GM18508 (cell line): Measurements from ENCODE around the gene LRRFIP2.
"Not testable (repeated sequence)": the region's sequence is repeated elsewhere in the genome, so short reads cannot be mapped to it uniquely, and the experiment has no call there.

ENCODE experiments used
- ATAC-seq: cut with Tn5 transposase; IDR thresholded peaks from one replicate; pipeline ENCODE4 v1.9.1; 2021; ENCODE audit warnings: moderate number of reproducible peaks; ENCODE audit not compliant: insufficient read depth, unreplicated experiment

LRRFIP2 gene

DNA sequence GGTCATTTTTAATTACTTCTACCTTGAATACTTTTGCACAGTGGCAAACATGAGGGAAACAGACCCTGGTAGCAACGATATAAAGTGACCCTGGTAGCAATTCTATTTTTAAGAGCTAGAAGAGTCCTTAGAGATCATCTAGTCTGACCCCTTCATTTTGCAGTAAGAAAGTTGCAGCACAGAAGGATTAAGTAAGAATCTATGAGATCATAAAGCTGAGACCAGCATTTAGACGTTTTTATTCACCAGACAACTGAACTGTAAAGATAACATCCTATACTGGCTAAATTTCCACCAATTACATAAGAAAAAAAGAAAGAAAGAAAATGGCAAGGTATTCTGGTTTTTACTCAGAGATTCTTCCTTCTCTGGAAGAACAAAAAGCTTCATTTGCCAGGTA lies 49.9 kb downstream of the LRRFIP2 start:
- no peak for ATAC-seq

DNA sequence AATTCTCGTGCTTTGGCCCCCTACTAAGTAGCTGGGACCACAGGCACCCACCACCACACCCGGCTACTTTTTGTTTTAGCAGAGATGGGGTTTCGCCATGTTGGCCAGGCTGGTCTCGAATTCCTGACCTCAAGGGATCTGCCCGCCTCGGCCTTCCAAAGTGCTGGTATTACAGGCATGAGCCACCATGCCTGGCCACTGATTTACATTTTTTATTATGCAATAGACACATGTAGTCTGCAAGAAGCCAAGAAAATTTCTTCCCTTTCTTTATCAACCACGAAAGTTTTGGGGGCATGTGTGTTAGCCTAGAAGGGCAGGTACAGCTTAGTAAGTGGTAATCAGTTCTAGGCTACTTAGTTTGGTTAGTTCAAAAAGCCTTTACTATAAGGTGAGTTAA lies 51.1 kb downstream of the LRRFIP2 start:
- ATAC-seq, result no peak

DNA sequence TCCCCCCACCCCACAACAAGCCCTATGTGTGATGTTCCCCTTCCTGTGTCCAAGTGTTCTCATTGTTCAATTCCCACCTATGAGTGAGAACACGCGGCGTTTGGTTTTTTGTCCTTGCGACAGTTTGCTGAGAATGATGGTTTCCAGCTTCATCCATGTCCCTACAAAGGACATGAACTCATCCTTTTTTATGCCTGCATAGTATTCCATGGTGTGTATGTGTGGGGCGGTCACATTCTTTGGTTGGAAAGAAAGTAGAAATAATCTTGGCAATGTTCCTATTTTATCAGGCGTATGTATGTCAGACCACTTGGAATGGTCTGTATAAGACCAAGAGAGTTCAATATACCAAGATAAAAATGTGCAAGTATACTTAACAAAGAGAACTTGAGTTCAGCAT lies 52.3 kb downstream of the LRRFIP2 start:
- ATAC-seq, result not testable (repeated sequence)

DNA sequence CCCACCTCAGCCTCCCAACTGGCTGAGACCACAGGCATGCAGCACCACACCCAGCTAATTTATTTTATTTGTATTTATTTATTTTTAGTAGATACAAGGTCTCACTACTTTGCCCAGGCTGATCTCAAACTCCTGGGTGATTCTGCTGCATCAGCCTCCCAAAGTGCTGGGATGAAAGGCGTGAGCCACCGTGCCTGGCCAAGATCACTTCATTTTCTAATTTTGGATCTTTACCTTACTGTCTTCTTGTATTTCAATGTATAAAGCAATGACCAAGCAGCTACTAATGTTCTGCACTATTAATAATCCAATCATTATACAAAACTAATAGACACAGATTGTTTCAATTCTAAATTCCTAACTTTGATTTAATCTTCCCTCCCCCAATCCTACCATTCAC lies 56.2 kb downstream of the LRRFIP2 start:
- no peak for ATAC-seq

DNA sequence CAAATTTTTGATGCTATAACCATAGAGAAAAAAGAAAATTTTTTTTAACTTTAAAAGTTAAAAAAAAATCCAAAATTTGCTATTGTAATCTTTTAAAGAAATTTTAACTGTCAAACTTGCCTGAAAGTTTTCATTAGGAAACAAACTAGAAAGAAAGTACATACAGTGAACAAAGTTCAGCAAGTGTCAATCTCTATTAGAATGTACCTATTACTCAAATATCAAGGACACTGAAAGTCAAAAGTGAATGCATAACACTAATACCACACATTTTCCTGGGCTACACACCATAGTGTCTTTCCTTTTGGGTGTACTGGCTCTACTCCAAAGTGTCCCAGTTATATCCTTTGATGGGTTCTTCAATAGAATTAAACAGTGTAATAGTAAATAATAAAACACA lies 56.8 kb downstream of the LRRFIP2 start:
- no peak for ATAC-seq

DNA sequence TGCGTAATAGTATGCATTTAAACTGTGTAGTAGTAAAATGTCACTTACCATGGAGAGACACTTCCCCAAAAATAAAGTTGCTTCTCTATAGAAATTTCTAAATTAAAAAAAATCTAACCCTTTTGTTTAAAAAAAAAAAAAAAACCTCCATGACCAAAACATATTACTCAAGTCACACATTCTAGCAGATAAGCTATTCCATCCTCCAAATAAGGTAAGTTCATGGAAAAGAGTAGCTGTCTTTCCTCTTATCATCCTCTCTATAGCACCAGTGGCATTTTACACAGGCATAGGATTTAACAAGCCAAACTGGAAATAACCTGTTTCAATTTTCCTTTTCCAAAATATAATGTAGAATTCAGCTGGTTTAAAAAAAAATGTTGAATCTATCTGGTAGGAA lies 57.4 kb downstream of the LRRFIP2 start:
- ATAC-seq, result no peak

DNA sequence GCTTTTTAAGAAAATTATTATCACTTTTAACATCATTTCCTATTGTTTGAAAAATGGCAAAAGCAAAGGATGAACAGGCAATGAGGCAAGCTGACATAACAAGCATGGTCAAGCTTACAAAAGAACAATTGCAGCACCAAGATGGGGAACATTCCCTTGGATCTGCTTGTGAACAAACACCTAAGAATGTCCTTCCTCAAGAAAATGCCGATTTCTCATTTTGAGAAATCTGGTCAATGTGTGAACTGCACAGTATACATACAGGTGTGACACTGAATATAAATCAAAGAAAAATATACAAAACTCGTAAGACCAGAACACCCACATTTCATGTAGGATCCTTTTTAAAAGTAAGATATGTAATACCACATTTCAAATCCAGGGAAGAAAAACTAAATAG lies 58.9 kb downstream of the LRRFIP2 start:
- no peak for ATAC-seq

DNA sequence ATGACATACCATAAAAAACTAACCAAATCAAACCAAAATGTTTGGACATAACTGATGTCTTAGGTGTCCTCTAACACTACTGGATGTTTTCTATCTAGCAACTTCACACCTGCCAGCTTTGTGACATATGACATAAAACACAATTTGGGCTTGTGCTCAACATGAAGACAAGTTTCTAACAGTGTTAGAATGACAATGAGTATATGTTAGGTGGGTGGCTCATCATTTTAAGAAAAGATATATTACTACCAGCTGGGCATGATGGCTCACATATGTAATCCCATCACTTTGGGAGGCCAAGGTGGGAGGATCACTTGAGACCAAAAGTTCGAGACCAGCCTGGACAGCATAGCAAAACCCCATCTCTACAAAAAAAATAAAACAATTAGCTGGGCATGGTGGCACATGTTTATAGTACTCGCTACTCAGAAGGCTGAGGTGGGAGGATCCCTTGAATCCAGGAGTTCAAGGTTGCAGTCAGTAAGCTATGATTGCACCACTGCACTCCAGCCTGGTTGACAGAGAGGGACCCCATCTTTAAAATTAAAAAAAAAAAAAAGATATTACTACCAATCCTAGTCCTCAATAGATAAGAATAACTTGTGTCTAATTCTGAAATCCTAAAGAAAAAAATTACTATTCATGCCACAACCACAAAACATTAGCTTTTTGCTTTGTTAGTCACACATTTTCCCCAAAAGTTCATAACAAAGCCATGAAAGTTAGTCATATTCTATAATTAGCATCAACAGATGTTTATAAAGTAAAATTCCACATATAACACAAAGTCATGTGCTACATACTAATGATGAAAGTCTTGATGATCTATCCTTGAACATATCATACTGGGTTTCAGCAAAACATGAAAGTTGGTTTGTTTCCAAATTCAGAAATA lies 59.9 kb downstream of the LRRFIP2 start:
- ATAC-seq, result no peak

DNA sequence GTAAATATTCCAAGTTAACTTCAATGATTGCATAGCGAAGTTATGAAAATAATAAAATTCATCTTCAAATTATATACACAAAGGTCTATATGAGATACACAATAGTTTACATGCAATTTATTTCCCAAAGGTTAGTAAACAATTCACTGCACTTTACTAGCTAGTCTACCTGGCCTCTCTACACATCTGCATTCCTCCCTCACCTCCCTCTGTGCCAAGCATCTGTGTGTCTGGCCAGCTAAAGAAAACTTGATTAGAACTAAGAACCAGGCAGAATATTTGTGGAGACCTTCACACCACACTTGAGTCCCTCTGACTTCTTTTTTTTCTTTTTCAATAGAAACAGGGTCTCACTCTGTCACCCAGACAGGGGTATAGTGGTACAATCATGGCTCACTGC lies 61.4 kb downstream of the LRRFIP2 start:
- no peak for ATAC-seq

DNA sequence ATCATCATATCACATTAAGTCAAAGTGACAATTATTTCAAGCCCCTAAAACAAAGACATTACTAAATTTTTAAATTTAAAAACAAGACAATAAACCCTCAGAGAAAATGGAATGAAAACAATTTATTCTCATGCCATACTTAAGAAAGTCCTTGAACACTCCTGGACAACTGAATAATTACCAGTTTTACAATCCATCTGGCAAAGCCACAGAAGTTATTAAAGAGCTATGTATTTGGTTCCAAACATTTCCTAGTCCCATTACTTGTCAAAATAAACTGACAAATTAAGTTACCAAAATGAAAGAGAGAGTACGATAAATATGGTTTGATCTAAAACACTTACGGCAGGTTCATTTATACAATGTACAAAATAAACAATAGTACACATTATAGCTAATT lies 63.2 kb downstream of the LRRFIP2 start:
- ATAC-seq, result no peak

DNA sequence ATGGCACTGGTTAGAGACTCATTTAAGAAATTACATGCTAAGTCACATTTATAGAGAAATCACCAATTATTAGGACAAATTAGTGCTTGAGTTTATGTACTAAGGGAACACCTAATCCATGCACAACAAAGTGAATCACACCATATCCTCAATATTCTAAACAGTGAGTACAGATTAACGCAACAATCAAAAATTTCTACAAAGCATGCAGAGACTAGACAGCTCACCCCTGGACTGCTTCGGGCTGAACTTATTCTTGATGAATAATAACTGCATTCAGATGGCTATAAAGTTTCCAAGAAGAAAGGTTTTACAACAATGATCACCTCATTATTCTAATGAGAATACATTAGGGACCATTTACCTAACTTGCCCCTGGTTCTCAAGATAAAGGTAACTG lies 66.5 kb downstream of the LRRFIP2 start:
- no peak for ATAC-seq

DNA sequence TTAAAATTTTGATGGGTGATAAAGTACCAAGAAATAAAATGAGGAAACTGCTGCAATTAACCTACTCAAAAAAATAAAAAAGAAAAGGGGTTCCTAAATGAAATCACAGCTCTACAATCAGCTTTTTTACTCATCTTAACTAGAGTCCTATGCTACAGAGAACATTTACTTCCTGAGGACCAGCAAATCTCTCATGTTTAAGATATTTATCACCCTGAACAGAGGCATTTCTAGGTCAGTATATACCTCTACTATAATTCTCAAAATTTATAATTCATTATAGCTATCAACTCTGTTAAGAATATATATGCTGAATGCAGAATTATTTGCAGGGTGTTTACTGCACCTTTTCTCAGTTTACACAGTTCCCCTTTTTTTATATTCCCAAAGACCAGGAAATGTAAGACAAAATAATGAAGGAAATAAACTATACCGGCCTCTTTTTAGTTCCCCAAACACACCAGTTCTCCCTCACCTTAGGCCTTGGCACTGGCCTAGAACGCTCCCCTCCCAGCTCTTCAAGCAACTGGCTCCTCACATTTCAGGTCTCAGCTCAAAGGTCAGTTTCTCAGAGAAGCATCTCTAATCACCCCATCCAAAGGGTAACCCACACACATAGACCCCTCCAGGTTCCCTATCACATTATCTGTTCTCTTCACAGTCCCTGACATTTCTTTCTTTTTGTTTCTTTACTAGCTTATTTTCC lies 71.1 kb downstream of the LRRFIP2 start:
- no peak for ATAC-seq

DNA sequence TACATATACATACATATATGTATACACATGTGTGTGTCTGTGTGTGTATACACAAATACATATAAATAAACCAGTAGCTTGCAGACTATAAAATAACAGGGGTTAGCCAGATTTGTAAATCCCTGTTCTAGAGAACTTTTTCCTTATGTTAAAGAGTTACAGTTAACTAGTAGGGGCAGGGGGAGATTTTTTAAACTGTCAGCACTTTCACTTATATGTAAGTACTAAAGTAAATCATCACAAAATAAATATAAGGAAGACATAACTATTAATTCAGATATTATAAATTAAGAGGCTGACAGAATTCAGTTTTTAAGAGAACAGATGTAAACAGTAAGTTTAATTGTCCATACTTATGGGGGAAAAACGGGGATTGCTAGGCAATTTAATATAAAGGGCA lies 74.0 kb downstream of the LRRFIP2 start:
- no peak for ATAC-seq

DNA sequence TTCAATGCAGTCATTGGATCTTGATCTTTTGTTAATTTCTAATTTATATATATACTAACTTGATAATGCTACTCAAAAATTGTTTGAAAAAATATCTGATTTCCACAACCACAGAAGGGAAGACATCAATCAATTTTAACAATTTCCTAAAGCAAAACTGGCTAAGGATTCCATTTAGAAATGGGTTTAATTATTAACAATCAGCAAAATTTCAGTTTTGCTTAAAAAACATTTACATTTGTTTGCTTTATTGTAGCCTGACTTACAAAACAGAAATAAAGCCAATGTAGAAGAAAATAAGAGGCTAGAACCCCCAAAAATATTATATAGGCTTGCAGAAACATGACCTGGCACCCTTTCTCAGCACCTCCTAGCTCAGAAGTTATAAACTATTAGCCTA lies 74.9 kb downstream of the LRRFIP2 start:
- ATAC-seq, result no peak

DNA sequence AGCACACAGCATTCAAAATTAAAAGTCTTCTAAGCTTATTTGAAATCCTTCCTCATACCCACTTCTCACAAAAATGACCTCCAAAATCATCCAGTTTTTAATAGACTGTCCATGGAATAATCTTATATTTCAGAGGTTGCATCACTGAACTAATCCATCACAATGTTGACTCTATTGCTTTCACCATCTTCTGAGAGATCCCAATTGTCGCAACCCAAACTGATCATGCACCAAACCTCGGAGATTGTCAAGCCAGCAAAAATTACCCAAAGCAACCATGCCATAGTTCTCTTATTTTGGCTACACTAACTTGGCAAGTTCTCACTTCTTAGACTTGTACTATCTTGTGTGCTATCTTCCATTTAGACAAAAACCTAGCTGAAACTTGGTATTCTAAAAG lies 75.5 kb downstream of the LRRFIP2 start:
- ATAC-seq, result no peak

DNA sequence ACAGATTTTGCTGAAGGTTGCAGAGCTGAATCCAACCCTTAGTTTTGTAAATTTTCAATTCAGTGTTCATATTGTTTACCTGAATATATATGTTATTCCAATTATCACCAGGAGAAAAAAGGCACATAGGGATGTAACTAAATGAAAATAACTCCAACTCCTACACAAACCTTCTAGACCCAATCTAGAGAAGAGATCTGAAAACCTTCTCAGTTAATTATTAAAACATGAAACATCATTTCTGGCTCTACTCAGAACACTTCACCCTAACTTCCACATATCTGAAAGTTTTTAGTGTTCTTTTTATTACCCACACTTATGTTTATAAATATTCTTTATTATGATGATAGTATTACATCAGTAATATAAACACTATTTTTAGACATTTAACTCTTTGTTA lies 76.6 kb downstream of the LRRFIP2 start:
- no peak for ATAC-seq

DNA sequence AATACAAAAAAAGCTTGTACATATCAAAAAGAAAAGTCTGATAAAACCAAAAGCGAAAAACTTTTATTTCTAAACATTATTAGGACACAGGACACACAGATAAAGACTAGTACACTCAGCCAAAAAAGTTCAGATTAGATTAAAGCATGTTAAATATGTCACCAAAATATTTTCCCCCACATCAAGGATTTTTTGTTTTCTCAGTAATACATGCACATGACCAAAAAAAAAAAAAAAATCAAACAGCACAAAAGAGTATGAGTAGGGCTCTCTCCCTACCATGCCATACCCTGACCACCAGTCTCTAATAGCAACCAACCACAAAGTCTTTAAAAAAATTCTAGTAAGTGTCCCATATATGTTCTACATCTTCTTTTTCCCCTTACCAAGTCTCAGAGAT lies 77.4 kb downstream of the LRRFIP2 start:
- ATAC-seq, result no peak

DNA sequence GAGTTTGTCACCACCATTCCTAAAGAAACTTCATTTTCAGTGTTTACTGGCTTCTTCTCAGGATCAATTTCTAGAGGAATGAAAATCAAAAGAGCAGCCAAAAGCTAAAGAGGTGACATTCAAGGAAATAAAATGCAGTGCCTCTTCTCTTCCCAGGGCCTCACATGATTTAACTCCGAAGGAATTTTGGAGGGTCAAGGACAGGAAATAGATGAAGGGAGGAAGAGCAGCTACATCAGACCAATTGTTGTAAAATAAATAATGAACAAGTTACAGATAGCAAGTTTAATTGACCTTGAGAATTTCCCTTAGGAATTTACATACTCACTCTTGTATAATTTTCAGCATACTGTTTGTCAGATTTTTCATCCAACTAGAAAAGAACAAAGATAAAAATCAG lies 78.1 kb downstream of the LRRFIP2 start:
- no peak for ATAC-seq

DNA sequence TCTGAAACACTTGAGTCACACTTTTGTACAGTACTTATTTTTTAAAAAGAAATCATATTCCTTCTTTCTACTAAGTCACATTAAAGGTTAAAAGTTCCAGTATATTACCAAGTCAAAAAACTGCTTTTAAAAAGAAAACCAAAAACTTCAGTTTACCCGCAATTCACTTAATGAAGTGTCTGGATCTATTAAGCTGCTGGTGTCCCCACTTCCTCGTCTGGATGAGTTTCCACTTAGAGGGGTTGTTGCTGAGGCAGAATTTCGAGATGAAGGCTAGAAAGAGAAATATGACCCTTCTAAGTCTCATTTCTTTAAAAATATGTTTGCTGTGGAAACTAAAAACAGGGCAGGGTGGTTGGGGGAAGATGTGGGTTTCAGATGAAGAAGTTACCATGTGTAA lies 79.7 kb downstream of the LRRFIP2 start:
- ATAC-seq, result no peak

DNA sequence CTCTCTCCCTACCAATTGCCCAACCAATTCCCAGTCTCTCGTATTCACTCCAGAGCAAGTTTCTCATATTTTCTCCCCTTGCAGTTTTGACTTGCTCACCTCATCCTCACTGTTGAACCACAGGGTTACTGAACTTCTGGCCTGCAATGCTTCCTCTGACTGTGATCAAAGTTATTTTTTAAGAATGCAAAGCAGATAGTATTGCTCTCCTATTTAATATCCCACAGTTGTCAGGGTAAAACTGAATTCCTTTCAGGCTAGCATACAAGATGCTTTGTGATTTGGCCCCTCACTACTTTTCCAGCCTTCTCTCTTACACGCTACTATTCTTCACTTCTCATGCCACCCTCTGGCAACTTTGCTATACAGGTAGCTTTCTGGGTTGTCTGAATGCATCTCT lies 80.9 kb downstream of the LRRFIP2 start:
- ATAC-seq, result no peak

DNA sequence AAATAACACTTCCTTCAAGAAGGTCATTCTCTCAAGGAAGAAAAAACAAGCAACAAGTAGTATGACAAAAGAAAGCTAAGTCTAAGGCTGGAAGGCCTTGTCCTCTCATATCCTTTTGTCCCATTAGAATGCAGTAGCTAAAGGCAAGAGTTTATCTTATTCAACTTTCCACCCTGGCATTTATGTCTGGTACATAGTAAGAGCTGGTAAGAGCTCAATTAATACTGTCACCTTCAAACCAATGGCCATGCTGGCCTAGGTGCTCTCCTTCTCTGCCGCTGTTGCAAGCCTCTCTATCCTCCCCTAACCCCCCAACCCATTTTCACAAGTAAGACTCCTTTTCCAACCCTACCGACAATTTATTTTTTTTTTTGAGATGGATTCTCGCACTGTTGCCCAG lies 81.9 kb downstream of the LRRFIP2 start:
- ATAC-seq, result no peak

DNA sequence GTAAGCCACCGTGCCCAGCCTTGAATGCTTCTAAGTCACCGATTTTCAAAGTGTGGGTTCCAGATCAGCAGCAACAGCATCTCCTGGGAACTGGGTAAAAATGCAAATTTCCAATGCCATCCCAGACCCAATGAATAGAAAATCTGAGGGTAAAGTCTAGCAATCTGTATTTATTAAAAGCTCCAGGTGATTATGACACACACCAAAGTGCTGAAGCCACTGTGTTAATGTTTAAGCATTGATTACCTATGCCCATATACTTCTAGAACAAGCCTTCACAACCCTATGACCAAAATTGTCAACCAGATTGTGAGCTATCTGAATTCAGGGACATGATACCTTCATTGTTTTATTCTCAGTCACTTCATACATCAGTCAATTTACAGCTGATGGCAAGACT lies 86.5 kb downstream of the LRRFIP2 start:
- ATAC-seq, result no peak
